Hematopoietic multipotent progenitor cell (in vitro differentiated cells): ENCODE data around the gene LSM12. TPM values are rescaled to one million over a fixed set of nuclear protein-coding genes. Genes with fewer than 3 reads are reported as not detected.

Experiments
- DNase-seq, 3 donors: peaks; one replicate each; pipeline ENCODE4 v3.0.0-alpha.2; 2011 to 2015; ENCODE audit warnings: low read depth in 2 of 3, low spot score in 2 of 3
- small RNA-seq: library from RNA; depleted of rRNA; stranded (forward); fragments of <200 nt; gene quantifications from one replicate; pipeline ENCODE3, GENCODE V24; 2012
- total RNA-seq: library from RNA; depleted of rRNA; stranded (reverse); fragments of >200 nt; gene quantifications from one replicate; pipeline ENCODE4 v1.2.3, GENCODE V29; 2012

The LSM12 gene
- total RNA-seq, 1 donor = 17.8 TPM

GRCh38 chr17:43994272-43995149 is 72.0 kb downstream of the LSM12 start:
- DNase-seq = peak in 2 of 3 donors; percentile 66 to 78

- no peak for DNase-seq
Observed at GRCh38 chr17:43992641-43993040, 73.8 kb downstream of the LSM12 start.

- DNase-seq = no peak
Observed at GRCh38 chr17:43988301-43988700, 78.2 kb downstream of the LSM12 start.

- DNase-seq = no peak
Observed at GRCh38 chr17:43987131-43988021, 79.1 kb downstream of the LSM12 start.

- no peak for DNase-seq
Observed at GRCh38 chr17:43986225-43986981, 80.1 kb downstream of the LSM12 start.

GRCh38 chr17:43984521-43984920 is 82.0 kb downstream of the LSM12 start:
- no peak for DNase-seq

Small RNAs within 50 kb of the gene (small RNA-seq; reads per million reads assigned to genes)
- gene RF00012 = 0.61 reads per million

Other genes starting within 250 kb of the LSM12 start
- gene MPP3, start 233.5 kb downstream of the LSM12 start, total RNA-seq = 1.9 TPM
- under 0.01 TPM for gene CD300LG, start 219.5 kb downstream of the LSM12 start, total RNA-seq
- gene MPP2, start 159.1 kb downstream of the LSM12 start, total RNA-seq = 0.81 TPM
- gene PPY, start 124.2 kb downstream of the LSM12 start, total RNA-seq = 0.27 TPM
- not detected for gene PYY, start 112.7 kb downstream of the LSM12 start, total RNA-seq
- under 0.01 TPM for gene NAGS, start 62.0 kb downstream of the LSM12 start, total RNA-seq
- 141 TPM for gene TMEM101, start 51.7 kb downstream of the LSM12 start, total RNA-seq
- 60.1 TPM for gene G6PC3, start 4.1 kb upstream of the LSM12 start, total RNA-seq
- gene HDAC5, start 57.0 kb upstream of the LSM12 start, total RNA-seq = 102 TPM
- 3.5 TPM for gene HROB, start 75.3 kb upstream of the LSM12 start, total RNA-seq
- gene ASB16, start 104.0 kb upstream of the LSM12 start, total RNA-seq = not detected
- gene TMUB2, start 120.3 kb upstream of the LSM12 start, total RNA-seq = 56.8 TPM
- gene ATXN7L3, start 133.2 kb upstream of the LSM12 start, total RNA-seq = 34.2 TPM
- 58.7 TPM for gene UBTF, start 153.0 kb upstream of the LSM12 start, total RNA-seq
- 0.81 TPM for gene SLC4A1, start 201.5 kb upstream of the LSM12 start, total RNA-seq
- 1.6 TPM for gene RUNDC3A, start 241.9 kb upstream of the LSM12 start, total RNA-seq